Caco-2 (cell line): Measurements from ENCODE around the gene CEND1. TPM values are rescaled to one million over a fixed set of nuclear protein-coding genes. Genes with fewer than 3 reads are reported as not detected.

ENCODE experiments used
- BruUV-seq: library from RNA; stranded (reverse); fragments of 400-500 nt; replicated peaks from 2 replicates; lab custom pipeline; 2021; lab: Mats Ljungman, UMichigan
- CTCF ChIA-PET: fragments of 300-600 bp; sonication (Branson Sonifier 250); formaldehyde crosslinking; loops from one replicate; lab custom pipeline; 2022; ENCODE audit warnings: antibody characterized with exemption; lab: Charles Lee
- POLR2A ChIA-PET: fragments of 300-600 bp; sonication (Branson Sonifier 250); formaldehyde crosslinking; loops from one replicate; lab custom pipeline; 2022; ENCODE audit warnings: antibody characterized with exemption; lab: Charles Lee
- DNase-seq, 2 experiments: peaks; one replicate each; pipeline versions ENCODE4 v3.0.0 to v3.0.0-alpha.2; 2020 to 2022
- H3K27me3 ChIP-seq: replicated peaks from 2 replicates; pipeline ENCODE4 v1.6.0; 2011; ENCODE audit warnings: low read length; ENCODE audit not compliant: control insufficient read depth, insufficient read depth
- H3K36me3 ChIP-seq: 2 replicates; pipeline ENCODE4 v1.5.1; 2011; ENCODE audit warnings: low read length; ENCODE audit not compliant: control insufficient read depth, insufficient read depth
- H3K4me1 ChIP-seq: fragments of 250-450 bp; sonication (Bioruptor Pico); 2 replicates; pipeline ENCODE4 v1.5.1; 2020; ENCODE audit warnings: mild to moderate bottlenecking
- H3K4me3 ChIP-seq: 2 replicates; pipeline ENCODE4 v1.5.1; 2011; ENCODE audit warnings: low read depth, mild to moderate bottlenecking, control low read depth, low read length
- H3K9me3 ChIP-seq: fragments of 250-450 bp; sonication (Bioruptor Pico); 2 replicates; pipeline ENCODE4 v1.5.1; 2020; ENCODE audit warnings: mild to moderate bottlenecking, moderate library complexity
- H3K27ac Mint-ChIP-seq: one replicate; pipeline ENCODE4 v1.8.0; 2022; ENCODE audit warnings: mixed read lengths; ENCODE audit not compliant: unreplicated experiment
- H3K27me3 Mint-ChIP-seq: one replicate; pipeline ENCODE4 v1.8.0; 2022; ENCODE audit warnings: mixed read lengths; ENCODE audit not compliant: insufficient read depth, unreplicated experiment
- H3K36me3 Mint-ChIP-seq: one replicate; pipeline ENCODE4 v1.8.0; 2022; ENCODE audit warnings: mild to moderate bottlenecking, mixed read lengths; ENCODE audit not compliant: insufficient read depth, unreplicated experiment
- H3K4me1 Mint-ChIP-seq: one replicate; pipeline ENCODE4 v1.8.0; 2022; ENCODE audit warnings: low read depth, mixed read lengths; ENCODE audit not compliant: unreplicated experiment
- H3K4me3 Mint-ChIP-seq: one replicate; pipeline ENCODE4 v1.8.0; 2022; ENCODE audit warnings: mild to moderate bottlenecking, moderate library complexity, mixed read lengths; ENCODE audit not compliant: unreplicated experiment
- H3K9me3 Mint-ChIP-seq: one replicate; pipeline ENCODE4 v1.8.0; 2022; ENCODE audit warnings: mixed read lengths; ENCODE audit not compliant: unreplicated experiment
- CTCF ChIP-seq, 2 experiments: fragments of 200-600 bp in 1 of 2; IDR thresholded peaks; 1 replicate in 1 of 2; 2 replicates in 1 of 2; pipeline versions ENCODE4 v1.5.1 to v1.8.0; 2011 to 2022; ENCODE audit warnings: antibody characterized with exemption in 1 of 2, control low read depth in 1 of 2, inconsistent platforms in 1 of 2, low read depth in 1 of 2, low read length in 1 of 2, mild to moderate bottlenecking in 1 of 2, moderate library complexity in 1 of 2; ENCODE audit not compliant: insufficient read depth in 1 of 2, severe bottlenecking in 1 of 2, unreplicated experiment in 1 of 2
- intact Hi-C: fragments of 100-400 bp; cut with micrococcal nuclease; formaldehyde crosslinking; loops from one replicate; pipeline ENCODE4 v1.10.0; 2022; ENCODE audit not compliant: unreplicated experiment
- total RNA-seq: library from RNA; stranded (reverse); gene quantifications from 2 replicates; pipeline ENCODE4 v1.2.3, GENCODE V29; 2022

CEND1 gene
- total RNA-seq, 1 experiment from 2014 or later: not detected

GRCh38 chr11:825366-826226, 35.7 kb upstream of the CEND1 start:
- POLR2A ChIA-PET: no interaction called here
- CTCF ChIA-PET: no interaction called here
- no peak for TF ChIP-seq CTCF (IDR thresholded peaks at IDR 0.05; ENCODE audit: insufficient read depth in 1 of 2, low read depth in 1 of 2, low read length in 1 of 2, severe bottlenecking in 1 of 2, unreplicated experiment in 1 of 2)
- Histone ChIP-seq H3K4me3 (no peak overlapping the region), H3K36me3 (peaks cover 2% of the 10 kb centered on the region), H3K9me3 (no peaks in the 10 kb centered on the region), H3K27me3 (no peaks in the 10 kb centered on the region), H3K4me1 (peaks cover 45% of the 10 kb centered on the region)
- Mint-ChIP-seq H3K27ac (peak overlapping the region; percentile 8), H3K36me3 (peaks cover 41% of the 10 kb centered on the region), H3K9me3 (no peaks in the 10 kb centered on the region), H3K4me3 (no peak overlapping the region), H3K27me3 (no peaks in the 10 kb centered on the region), H3K4me1 (peaks cover 13% of the 10 kb centered on the region)
- DNase-seq: no peak
- intact Hi-C loops: no loop called here
- BruUV-seq: no TSS peak

- H3K4me1 ChIP-seq: peaks cover 49% of the 10 kb centered on the region
- CTCF ChIA-PET: no interaction called here
- no TSS peak for BruUV-seq
- Mint-ChIP-seq H3K4me3 (no peak overlapping the region), H3K9me3 (no peaks in the 10 kb centered on the region), H3K4me1 (peaks cover 13% of the 10 kb centered on the region), H3K27me3 (no peaks in the 10 kb centered on the region), H3K27ac (peak overlapping the region; percentile 8), H3K36me3 (peaks cover 41% of the 10 kb centered on the region)
- no peak overlapping the region for H3K4me3 ChIP-seq
- no peak for DNase-seq
- no peak for TF ChIP-seq CTCF (IDR thresholded peaks at IDR 0.05; ENCODE audit: insufficient read depth in 1 of 2, low read depth in 1 of 2, low read length in 1 of 2, severe bottlenecking in 1 of 2, unreplicated experiment in 1 of 2)
- H3K9me3 ChIP-seq: no peaks in the 10 kb centered on the region
- intact Hi-C loops: no loop called here
- peaks cover 2% of the 10 kb centered on the region for H3K36me3 ChIP-seq
- POLR2A ChIA-PET: no interaction called here
- H3K27me3 ChIP-seq: no peaks in the 10 kb centered on the region
Measured at GRCh38 chr11:824942-825341, 35.1 kb upstream of the CEND1 start.

GRCh38 chr11:824292-824880, 34.5 kb upstream of the CEND1 start:
- peaks cover 41% of the 10 kb centered on the region for H3K36me3 Mint-ChIP-seq
- no TSS peak for BruUV-seq
- H3K27me3 Mint-ChIP-seq: no peaks in the 10 kb centered on the region
- Histone ChIP-seq H3K4me1 (peaks cover 44% of the 10 kb centered on the region), H3K9me3 (no peaks in the 10 kb centered on the region), H3K27me3 (no peaks in the 10 kb centered on the region), H3K36me3 (peaks cover 2% of the 10 kb centered on the region), H3K4me3 (no peak overlapping the region)
- intact Hi-C loops: no loop called here
- peaks cover 13% of the 10 kb centered on the region for H3K4me1 Mint-ChIP-seq
- H3K4me3 Mint-ChIP-seq: no peak overlapping the region
- no peak for DNase-seq
- ChIA-PET POLR2A (no interaction called here), CTCF (interaction anchor here (0.6 kb wide), 1 partner anchor 12 kb away, joined by 4 read pairs; no protein-coding TSS in a partner anchor)
- no peak overlapping the region for H3K27ac Mint-ChIP-seq
- H3K9me3 Mint-ChIP-seq: no peaks in the 10 kb centered on the region
- TF ChIP-seq CTCF (IDR thresholded peaks at IDR 0.05; ENCODE audit: insufficient read depth in 1 of 2, low read depth in 1 of 2, low read length in 1 of 2, severe bottlenecking in 1 of 2, unreplicated experiment in 1 of 2): no peak
